GM12878 (cell line): ENCODE results near the gene COL4A4. TPM values are rescaled to one million over a fixed set of nuclear protein-coding genes. Genes with fewer than 3 reads are reported as not detected.

Experiments used
- CREB1 ChIP-seq: IDR thresholded peaks from 2 replicates; pipeline ENCODE4 v1.6.1; 2012; ENCODE audit warnings: low read depth, mild to moderate bottlenecking, inconsistent platforms
- EP300 ChIP-seq, 2 experiments: fragments of 150-350 bp in 1 of 2; IDR thresholded peaks; 2 replicates each; pipeline ENCODE4 v1.6.1; 2011 to 2012; ENCODE audit warnings: low read depth in 2 of 2, low read length in 2 of 2, borderline replicate concordance in 1 of 2, improper control_type of control experiment in 1 of 2, inconsistent platforms in 1 of 2; ENCODE audit not compliant: control insufficient read depth in 1 of 2
- IKZF2 ChIP-seq, 2 experiments: fragments of 450-650 bp; IDR thresholded peaks; 2 replicates each; pipeline ENCODE4 v1.6.1; 2017; ENCODE audit warnings: mild to moderate bottlenecking in 2 of 2, moderate library complexity in 2 of 2
- KDM1A ChIP-seq: fragments of 200-600 bp; sonication (generic); IDR thresholded peaks from 2 replicates; pipeline ENCODE4 v1.6.1; 2016; ENCODE audit warnings: borderline replicate concordance
- POLR2A ChIP-seq: IDR thresholded peaks from 2 replicates; pipeline ENCODE4 v1.6.1; 2011; ENCODE audit warnings: low read depth, mild to moderate bottlenecking, low read length
- WRNIP1 ChIP-seq: IDR thresholded peaks from 2 replicates; pipeline ENCODE4 v1.6.1; 2011; ENCODE audit warnings: low read depth, low read length, improper control_type of control experiment, borderline replicate concordance
- polyA plus RNA-seq, 11 experiments: library from polyadenylated mRNA; depleted of rRNA in 4 of 11; unstranded in 6 of 11; stranded (reverse) in 5 of 11; fragments of >200 nt; fragmentation: Nextera tagmentation in 4 of 11; fragmentation: Illumina TruSeq in 1 of 11; extraction: Ambion mirVana in 4 of 11; extraction: Trizol in 1 of 11; gene quantifications; 1 replicate in 1 of 11; 2 replicates in 10 of 11; pipeline versions ENCODE4 v1.2.1 to v1.2.3, GENCODE V29; 2011 to 2016; ENCODE audit warnings: inconsistent platforms in 2 of 11, missing spikeins in 2 of 11, low read depth in 1 of 11
- total RNA-seq, 4 experiments: library from RNA; depleted of rRNA in 3 of 4; stranded (reverse); fragments of >200 nt in 3 of 4; fragmentation: Illumina TruSeq in 1 of 4; extraction: Trizol in 1 of 4; gene quantifications; 2 replicates each; pipeline versions ENCODE4 v1.2.1 to v1.2.3, GENCODE V29; 2013 to 2021
- TF ChIP-seq, protein P1 (sequence below), 3 experiments: IDR thresholded peaks in 2 of 3; conservative IDR thresholded peaks in 1 of 3; 2 replicates each; pipeline ENCODE4 v1.5.1; 2011; ENCODE audit warnings: low read depth in 3 of 3, low read length in 3 of 3, mild to moderate bottlenecking in 3 of 3, control low read depth in 2 of 3, moderate library complexity in 2 of 3, inconsistent platforms in 1 of 3, mixed read lengths in 1 of 3; ENCODE audit not compliant: control insufficient read depth in 2 of 3, insufficient read depth in 1 of 3; ENCODE audit errors: extremely low read depth in 1 of 3
- TF ChIP-seq, protein P2 (sequence below): IDR thresholded peaks from 2 replicates; pipeline ENCODE4 v1.6.1; 2012; ENCODE audit warnings: improper control_type of control experiment, low read depth, low read length; ENCODE audit not compliant: insufficient replicate concordance

Gene COL4A4
- total and polyA plus RNA-seq, 10 of the 15 experiments (the other 5 are each of a cell fraction or from before 2014, with no cell fraction given) = 0.19 to 4.0 (median 2.1) TPM

DNA sequence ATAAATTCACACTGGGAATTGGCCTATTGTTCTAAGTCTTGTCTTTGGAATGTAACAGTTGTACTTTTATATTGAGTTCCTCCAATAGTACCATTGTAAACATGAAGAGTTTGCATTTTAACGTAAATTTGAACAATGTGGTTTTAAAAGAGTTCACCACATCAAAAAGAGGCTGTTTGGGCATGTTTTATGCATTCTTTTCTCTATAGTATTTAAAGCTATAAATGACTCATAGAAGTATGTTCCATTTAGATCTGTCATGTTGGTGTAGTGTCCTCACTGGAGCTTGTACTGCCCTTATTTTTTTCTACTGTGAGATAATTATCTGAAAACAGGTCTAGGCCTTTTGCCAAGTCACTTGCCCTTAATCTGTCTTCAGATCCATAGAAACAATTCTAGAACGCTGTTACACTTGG, 186.2 kb downstream of the COL4A4 start (continued):
- TF ChIP-seq, protein P1, sequence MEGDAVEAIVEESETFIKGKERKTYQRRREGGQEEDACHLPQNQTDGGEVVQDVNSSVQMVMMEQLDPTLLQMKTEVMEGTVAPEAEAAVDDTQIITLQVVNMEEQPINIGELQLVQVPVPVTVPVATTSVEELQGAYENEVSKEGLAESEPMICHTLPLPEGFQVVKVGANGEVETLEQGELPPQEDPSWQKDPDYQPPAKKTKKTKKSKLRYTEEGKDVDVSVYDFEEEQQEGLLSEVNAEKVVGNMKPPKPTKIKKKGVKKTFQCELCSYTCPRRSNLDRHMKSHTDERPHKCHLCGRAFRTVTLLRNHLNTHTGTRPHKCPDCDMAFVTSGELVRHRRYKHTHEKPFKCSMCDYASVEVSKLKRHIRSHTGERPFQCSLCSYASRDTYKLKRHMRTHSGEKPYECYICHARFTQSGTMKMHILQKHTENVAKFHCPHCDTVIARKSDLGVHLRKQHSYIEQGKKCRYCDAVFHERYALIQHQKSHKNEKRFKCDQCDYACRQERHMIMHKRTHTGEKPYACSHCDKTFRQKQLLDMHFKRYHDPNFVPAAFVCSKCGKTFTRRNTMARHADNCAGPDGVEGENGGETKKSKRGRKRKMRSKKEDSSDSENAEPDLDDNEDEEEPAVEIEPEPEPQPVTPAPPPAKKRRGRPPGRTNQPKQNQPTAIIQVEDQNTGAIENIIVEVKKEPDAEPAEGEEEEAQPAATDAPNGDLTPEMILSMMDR (IDR thresholded peaks at IDR 0.05 in 2 of 3, conservative IDR thresholded peaks at IDR 0.05 in 1 of 3; ENCODE audit: control insufficient read depth in 2 of 3, extremely low read depth in 1 of 3, insufficient read depth in 1 of 3, low read depth in 3 of 3, low read length in 3 of 3) = no peak
- no peak for TF ChIP-seq KDM1A
- no peak for TF ChIP-seq POLR2A
- TF ChIP-seq CREB1 = no peak
- 0 out of 4 replicates have a peak, but pooled peaks of 1 of the 2 experiments have one; percentile 49 for TF ChIP-seq EP300 (IDR thresholded peaks at IDR 0.05; ENCODE audit: borderline replicate concordance in 1 of 2, control insufficient read depth in 1 of 2, low read depth in 2 of 2, low read length in 2 of 2)
- TF ChIP-seq IKZF2 (IDR thresholded peaks at IDR 0.05) = peak; percentile 24 to 25; a peak in 1 of 4 replicates
- TF ChIP-seq WRNIP1 = no peak
- TF ChIP-seq, protein P2, sequence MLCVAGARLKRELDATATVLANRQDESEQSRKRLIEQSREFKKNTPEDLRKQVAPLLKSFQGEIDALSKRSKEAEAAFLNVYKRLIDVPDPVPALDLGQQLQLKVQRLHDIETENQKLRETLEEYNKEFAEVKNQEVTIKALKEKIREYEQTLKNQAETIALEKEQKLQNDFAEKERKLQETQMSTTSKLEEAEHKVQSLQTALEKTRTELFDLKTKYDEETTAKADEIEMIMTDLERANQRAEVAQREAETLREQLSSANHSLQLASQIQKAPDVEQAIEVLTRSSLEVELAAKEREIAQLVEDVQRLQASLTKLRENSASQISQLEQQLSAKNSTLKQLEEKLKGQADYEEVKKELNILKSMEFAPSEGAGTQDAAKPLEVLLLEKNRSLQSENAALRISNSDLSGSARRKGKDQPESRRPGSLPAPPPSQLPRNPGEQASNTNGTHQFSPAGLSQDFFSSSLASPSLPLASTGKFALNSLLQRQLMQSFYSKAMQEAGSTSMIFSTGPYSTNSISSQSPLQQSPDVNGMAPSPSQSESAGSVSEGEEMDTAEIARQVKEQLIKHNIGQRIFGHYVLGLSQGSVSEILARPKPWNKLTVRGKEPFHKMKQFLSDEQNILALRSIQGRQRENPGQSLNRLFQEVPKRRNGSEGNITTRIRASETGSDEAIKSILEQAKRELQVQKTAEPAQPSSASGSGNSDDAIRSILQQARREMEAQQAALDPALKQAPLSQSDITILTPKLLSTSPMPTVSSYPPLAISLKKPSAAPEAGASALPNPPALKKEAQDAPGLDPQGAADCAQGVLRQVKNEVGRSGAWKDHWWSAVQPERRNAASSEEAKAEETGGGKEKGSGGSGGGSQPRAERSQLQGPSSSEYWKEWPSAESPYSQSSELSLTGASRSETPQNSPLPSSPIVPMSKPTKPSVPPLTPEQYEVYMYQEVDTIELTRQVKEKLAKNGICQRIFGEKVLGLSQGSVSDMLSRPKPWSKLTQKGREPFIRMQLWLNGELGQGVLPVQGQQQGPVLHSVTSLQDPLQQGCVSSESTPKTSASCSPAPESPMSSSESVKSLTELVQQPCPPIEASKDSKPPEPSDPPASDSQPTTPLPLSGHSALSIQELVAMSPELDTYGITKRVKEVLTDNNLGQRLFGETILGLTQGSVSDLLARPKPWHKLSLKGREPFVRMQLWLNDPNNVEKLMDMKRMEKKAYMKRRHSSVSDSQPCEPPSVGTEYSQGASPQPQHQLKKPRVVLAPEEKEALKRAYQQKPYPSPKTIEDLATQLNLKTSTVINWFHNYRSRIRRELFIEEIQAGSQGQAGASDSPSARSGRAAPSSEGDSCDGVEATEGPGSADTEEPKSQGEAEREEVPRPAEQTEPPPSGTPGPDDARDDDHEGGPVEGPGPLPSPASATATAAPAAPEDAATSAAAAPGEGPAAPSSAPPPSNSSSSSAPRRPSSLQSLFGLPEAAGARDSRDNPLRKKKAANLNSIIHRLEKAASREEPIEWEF = no peak
